OCI-LY1 (cell line): ENCODE results near the gene TVP23A.
"Not testable (repeated sequence)": the region's sequence is repeated elsewhere in the genome, so short reads cannot be mapped to it uniquely, and the experiment has no call there.

ENCODE experiments used
- EZH2 ChIP-seq: fragments of 200-600 bp; sonication (generic), shearing (Covaris generic); IDR thresholded peaks from 2 replicates; pipeline ENCODE4 v1.8.0; 2017; ENCODE audit warnings: borderline replicate concordance, mixed run types, mild to moderate bottlenecking, antibody characterized with exemption, low read length, moderate library complexity, mixed read lengths
- TF ChIP-seq, protein P1 (sequence below): fragments of 200-600 bp; sonication (generic), shearing (Covaris generic); IDR thresholded peaks from 2 replicates; pipeline ENCODE4 v1.5.1; 2017; ENCODE audit warnings: mild to moderate bottlenecking, antibody characterized with exemption, low read length, moderate library complexity, mixed read lengths

DNA sequence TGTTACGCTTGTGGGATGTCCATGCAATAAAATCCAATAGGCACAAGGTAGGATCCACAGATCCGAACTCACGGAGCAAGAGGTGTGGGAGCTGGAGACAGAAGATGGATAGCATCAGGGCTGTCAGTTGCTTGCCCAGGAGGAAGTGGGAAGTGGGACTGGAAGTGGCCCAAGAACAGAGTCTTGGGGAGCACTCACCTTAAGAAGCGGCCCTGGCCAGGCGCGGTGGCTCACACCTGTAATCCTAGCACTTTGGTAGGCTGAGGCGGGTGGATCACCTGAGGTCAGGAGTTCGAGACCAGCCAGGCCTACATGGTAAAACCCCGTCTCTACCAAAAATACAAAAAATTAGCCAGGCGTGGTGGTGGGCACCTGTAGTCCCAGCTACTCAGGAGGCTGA, 77.3 kb downstream of the TVP23A start:
- TF ChIP-seq, protein P1, sequence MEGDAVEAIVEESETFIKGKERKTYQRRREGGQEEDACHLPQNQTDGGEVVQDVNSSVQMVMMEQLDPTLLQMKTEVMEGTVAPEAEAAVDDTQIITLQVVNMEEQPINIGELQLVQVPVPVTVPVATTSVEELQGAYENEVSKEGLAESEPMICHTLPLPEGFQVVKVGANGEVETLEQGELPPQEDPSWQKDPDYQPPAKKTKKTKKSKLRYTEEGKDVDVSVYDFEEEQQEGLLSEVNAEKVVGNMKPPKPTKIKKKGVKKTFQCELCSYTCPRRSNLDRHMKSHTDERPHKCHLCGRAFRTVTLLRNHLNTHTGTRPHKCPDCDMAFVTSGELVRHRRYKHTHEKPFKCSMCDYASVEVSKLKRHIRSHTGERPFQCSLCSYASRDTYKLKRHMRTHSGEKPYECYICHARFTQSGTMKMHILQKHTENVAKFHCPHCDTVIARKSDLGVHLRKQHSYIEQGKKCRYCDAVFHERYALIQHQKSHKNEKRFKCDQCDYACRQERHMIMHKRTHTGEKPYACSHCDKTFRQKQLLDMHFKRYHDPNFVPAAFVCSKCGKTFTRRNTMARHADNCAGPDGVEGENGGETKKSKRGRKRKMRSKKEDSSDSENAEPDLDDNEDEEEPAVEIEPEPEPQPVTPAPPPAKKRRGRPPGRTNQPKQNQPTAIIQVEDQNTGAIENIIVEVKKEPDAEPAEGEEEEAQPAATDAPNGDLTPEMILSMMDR, result not testable (repeated sequence)
- TF ChIP-seq EZH2, result not testable (repeated sequence)
